HG03575 (cell line): Measurements from ENCODE around the gene FAM222A.

Experiments used
- ATAC-seq: cut with Tn5 transposase; IDR thresholded peaks from one replicate; pipeline ENCODE4 v1.9.1; 2021; ENCODE audit not compliant: unreplicated experiment, insufficient number of reproducible peaks, low FRiP score; ENCODE audit errors: extremely low read depth

FAM222A gene

DNA sequence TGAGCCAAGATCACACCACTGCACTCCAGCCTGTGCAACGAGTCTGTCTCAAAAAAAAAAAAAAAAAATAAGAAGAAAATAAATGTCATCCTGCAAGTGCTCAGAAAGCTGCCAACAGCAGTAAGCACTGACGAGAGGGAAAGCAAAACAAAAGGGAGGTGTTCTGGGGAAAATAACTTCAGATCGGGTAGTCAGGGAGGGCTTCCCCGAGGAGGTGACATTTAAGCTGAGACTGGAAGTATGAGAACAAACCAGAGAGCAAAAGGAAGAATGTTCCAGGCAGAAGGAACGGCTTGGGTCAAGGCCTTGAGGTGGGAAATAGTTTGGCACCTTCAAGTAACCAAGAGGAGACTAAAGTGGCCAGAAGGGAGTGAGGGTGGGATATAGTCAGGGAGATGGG is 4.7 kb upstream of the FAM222A start:
- ATAC-seq: no peak

- ATAC-seq: no peak
Observed at GRCh38 chr12:109709401-109709991, 4.1 kb upstream of the FAM222A start.

DNA sequence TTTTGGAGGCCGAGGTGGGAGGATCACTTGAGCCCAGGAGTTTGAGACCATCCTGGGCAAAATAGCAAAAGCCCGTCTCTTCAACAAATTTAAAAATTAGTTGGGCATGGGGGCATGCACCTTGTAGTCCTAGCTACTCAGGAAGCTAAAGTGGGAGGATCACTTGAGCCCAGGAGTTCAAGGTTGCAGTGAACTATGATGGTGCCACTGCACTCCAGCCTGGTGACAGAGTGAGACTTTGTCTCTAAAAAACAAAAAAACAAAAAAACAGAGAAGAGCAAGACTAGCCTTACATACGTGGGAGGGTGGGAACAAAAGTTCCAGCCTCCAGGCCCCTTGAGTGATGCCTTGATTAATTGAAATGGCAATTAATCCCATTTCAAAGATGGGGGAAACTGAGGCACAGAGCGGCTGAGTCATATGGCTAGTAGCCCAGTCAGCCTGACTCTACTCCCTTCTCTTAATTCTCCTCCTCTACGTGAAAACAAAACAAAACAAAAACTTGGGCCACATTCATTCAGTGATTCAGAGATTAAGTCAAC is 3.3 kb upstream of the FAM222A start:
- no peak for ATAC-seq

- no peak for ATAC-seq
Observed at GRCh38 chr12:109710747-109711595, 2.7 kb upstream of the FAM222A start.

DNA sequence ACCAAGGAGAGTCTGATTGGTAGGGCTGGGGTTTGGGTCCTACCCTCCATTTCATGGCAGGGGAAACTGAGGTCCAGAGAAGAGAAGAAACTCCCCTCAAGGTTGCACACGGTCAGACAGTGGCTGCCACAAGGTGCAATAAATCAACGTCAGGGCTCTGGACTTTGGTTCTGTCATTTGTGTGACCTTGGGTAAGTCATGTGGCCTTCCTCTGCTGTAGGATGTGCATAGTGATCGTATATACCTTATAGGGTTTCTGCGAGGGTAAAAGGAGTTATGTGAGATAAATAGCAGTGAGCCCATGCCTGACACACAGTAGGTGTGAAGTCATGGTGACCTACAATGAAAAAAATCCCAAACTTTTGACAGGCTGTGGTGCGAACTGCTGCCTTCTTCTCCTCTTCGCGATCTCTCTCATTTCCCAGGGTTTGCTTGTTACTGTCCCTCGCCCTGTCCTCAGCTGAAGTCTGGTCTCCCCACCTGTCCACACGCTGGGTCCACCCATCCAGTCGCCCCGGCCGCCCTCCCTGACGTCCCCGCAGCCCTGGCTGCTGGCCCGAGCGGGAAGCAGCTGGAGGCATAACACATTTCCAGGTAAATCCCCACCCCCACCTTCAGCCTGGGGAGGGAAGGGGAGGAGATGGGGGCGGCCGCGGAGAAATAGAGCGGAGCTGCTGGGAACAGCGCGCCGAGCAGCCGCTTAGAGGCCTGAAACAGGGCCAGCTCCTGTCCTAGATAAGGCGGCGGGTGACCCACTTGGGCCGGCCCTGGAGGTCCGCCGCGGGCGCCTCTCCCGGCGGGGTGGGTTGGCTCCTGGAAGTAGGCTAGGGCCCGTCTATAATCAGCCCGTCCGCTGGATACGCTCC is 1.8 kb upstream of the FAM222A start:
- ATAC-seq: no peak

DNA sequence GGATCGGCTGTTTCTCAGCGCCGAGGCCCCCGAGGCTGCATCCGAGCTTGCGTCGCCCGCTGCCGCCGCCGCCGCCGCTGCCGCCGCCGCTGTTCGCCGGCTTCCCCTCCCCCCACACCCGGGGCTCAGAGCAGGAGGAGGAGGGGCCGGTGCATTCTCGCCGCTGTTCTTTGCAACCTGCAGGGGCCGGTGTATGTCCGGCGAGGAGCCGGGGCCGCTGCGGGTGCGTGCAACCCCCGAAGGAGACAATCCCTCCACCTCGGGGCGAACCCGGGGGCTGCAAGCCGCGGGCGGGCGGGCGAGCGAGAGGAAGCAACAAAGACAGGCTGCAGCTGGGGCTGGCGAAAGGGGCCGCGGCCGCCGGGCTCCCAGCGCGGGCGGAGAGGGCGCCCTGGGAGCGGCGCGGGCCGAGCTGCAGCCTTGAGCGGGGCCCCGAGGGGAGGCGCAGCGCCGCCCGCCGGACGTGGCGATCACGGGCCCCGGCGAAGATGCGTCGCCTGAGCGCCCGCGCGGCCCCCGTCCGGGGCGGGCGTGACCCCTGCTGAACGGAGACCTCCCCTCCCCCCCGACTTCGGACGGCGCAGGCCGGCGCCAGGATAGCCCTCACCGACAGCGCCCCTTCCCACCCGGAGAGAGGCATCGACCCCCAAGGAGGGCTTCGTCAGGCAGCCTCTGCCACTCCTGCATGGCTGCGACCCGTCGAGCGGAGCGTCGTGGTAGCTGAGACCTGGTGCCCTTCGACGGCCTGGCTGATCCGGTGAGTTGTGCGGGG is 702 bp downstream of the FAM222A start:
- no peak for ATAC-seq

- no peak for ATAC-seq
Observed at GRCh38 chr12:109714913-109715244, 1.3 kb downstream of the FAM222A start.

- ATAC-seq: no peak
Observed at GRCh38 chr12:109715310-109716091, 1.9 kb downstream of the FAM222A start.

GRCh38 chr12:109716092-109716479 is 2.5 kb downstream of the FAM222A start:
- no peak for ATAC-seq

DNA sequence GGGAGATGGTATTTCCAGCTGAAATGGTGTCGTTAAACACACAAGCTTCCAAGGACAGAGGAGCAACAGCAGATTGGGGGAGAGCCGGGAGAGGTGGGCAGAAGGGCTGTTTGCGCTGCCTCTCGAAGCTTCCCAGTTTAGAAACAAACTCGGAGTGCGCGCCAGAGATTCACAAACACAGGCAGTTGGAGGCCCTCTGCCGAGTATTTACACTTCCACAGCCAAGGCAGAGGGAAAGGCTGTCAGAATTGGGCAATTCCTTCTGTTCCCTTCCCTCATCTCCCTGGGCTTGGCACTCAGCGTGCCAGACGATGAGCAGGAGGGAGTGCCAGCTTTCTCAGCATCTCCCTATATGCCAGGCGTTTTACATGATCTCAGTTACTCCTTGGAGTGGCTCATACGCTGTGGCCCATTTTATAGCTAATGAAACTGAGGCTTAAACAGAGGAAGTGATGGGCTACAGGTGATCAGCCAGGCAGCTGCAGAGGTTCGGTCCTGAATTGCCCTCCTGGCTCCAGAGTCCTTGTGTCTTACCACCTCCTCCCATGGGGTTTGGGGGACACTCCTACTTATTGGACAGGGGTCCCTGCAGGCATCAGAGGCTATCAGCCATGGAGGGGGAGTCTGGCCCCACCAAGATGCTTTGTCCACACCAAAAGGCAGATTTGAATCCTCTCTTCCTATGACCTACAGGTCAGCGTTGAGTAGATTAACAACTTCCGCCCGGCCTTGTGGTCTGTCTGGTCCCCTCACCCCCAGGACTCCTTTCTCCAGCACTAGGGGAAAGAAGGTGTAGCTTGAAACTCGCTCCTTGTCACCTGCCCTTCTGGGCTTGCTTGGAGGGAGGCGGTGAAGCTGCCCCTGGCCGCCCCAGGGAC is 3.1 kb downstream of the FAM222A start:
- ATAC-seq: no peak

- no peak for ATAC-seq
Observed at GRCh38 chr12:109717390-109718357, 4.0 kb downstream of the FAM222A start.

DNA sequence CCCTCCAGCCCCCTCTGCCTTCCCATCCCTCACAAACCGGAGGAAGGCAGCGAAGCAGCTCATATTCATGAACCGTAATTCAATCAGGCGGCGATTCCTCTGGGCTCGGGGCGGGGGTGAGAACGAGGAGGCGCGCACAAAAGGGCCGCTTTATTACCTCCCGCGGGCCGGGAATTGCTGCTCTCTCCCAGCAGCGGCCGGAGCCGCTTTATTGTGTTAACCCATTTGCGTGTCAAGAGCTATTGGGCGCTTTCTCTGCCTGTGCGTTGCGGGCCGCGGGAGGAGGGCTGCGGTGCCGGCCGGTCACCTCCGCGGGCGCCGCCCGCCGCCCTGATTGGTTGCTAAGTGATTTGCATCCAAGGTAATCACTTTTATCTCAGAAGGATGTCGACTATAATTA is 4.8 kb downstream of the FAM222A start:
- ATAC-seq: no peak

DNA sequence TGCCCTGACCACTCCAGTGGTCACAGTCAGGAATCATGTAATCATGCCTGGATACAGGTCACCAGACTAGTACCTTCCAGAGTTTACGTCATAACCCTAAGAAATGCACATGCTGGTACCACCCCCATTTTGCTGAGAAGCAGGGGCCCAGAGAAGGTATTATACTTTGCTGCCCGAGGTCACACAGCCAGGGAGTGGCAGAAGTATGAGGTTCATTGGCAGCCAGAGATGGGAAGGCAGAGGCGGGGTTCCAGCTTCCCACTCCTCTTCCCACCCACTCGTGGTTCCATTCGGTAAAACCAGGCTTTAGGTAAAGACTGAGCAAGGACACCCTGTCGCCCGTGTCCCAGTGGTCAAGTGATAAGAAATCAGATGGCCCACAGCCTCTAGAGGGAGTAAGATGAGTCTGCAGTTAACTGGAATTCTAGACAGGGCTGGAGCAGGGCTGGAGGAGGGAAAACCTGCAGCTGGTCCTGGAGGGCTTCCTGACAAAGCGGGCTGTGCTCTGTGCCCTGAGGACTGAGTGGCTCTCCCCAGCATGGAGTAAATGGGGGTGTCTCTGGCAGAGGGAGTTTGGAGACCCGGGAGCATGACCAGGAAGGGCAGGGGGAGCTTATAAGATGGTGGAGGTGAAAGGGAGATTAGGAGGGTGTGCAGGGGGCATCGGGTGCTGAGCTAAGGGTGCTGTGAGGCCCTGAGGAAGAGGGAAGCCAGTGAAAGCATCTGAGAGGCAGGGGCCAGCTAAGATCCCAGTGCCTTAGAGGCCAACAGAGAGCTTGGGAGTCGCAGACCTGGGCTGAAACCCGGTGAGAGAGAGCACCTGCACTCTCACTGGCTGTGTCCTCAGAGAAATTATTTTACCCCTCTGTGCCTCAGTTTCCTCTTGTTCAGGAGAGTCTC is 5.7 kb downstream of the FAM222A start:
- no peak for ATAC-seq

- no peak for ATAC-seq
Observed at GRCh38 chr12:109720152-109720856, 6.7 kb downstream of the FAM222A start.

DNA sequence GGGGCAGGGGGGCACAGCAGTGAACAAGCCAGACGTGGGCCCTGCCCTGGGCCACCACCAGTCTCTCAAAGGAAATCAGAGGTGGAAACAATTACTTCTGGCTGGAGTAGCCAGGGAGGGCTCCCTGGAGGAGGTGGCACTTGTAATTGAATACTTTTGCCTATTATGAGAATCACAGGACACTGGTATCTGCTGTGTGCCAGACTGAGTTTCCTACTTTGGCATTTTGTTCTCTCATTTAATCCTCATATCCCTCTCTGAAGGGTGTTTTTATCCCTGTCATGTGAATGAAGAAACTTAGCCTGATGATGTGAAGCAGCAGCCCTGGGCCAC is 7.2 kb downstream of the FAM222A start:
- no peak for ATAC-seq
